Smooth muscle cell (in vitro differentiated cells): ENCODE measurements around the gene FXYD6. TPM values are rescaled to one million over a fixed set of nuclear protein-coding genes. Genes with fewer than 3 reads are reported as not detected.

Experiments used
- DNase-seq: peaks from one replicate; lab custom pipeline; 2025; ENCODE audit not compliant: unreplicated experiment; lab: John Stamatoyannopoulos, UW
- H2AFZ ChIP-seq: fragments of 200-600 bp; sonication (generic); 2 replicates; pipeline ENCODE4 v1.6.0; 2016; ENCODE audit warnings: antibody characterized with exemption, low read depth, mild to moderate bottlenecking
- H3F3A ChIP-seq: fragments of 200-600 bp; sonication (generic); 2 replicates; pipeline ENCODE4 v1.6.0; 2017; ENCODE audit warnings: antibody characterized with exemption, low read depth
- H3K27ac ChIP-seq: fragments of 200-600 bp; sonication (generic); 2 replicates; pipeline ENCODE4 v1.5.1; 2016; ENCODE audit warnings: low read depth, mild to moderate bottlenecking
- H3K27me3 ChIP-seq: fragments of 200-600 bp; sonication (generic); 2 replicates; pipeline ENCODE4 v1.6.1; 2016; ENCODE audit warnings: low read depth, mild to moderate bottlenecking
- H3K36me3 ChIP-seq: fragments of 200-600 bp; sonication (generic); 2 replicates; pipeline ENCODE4 v1.5.1; 2016; ENCODE audit warnings: low read depth
- H3K4me1 ChIP-seq: fragments of 200-600 bp; sonication (generic); 2 replicates; pipeline ENCODE4 v1.5.1; 2016; ENCODE audit warnings: low read depth
- H3K4me2 ChIP-seq: fragments of 200-600 bp; sonication (generic); 2 replicates; pipeline ENCODE4 v1.6.0; 2016; ENCODE audit warnings: mild to moderate bottlenecking
- H3K4me3 ChIP-seq: fragments of 200-600 bp; sonication (generic); 2 replicates; pipeline ENCODE4 v1.5.1; 2016; ENCODE audit warnings: mild to moderate bottlenecking
- H3K79me2 ChIP-seq: fragments of 200-600 bp; sonication (generic); 2 replicates; pipeline ENCODE4 v1.6.0; 2016; ENCODE audit warnings: low read depth, mild to moderate bottlenecking
- H3K9ac ChIP-seq: fragments of 200-600 bp; sonication (generic); 2 replicates; pipeline ENCODE4 v1.6.0; 2016; ENCODE audit warnings: low read depth
- H3K9me3 ChIP-seq: fragments of 200-600 bp; sonication (generic); replicated peaks from 2 replicates; pipeline ENCODE4 v1.5.1; 2016; ENCODE audit warnings: low read depth
- H4K20me1 ChIP-seq: fragments of 200-600 bp; sonication (generic); 2 replicates; pipeline ENCODE4 v1.6.0; 2016; ENCODE audit warnings: low read depth
- CTCF ChIP-seq: fragments of 200-600 bp; sonication (generic); IDR thresholded peaks from 2 replicates; pipeline ENCODE4 v1.5.1; 2017; ENCODE audit warnings: borderline replicate concordance, mild to moderate bottlenecking, antibody characterized with exemption; ENCODE audit not compliant: insufficient read depth, poor library complexity, severe bottlenecking
- WGBS: methylation state at CpG from one replicate; pipeline ENCODE4 v1.1.7; 2016; ENCODE audit warnings: low lambda C conversion rate; 5-methylcytosine and 5-hydroxymethylcytosine counted together
- polyA plus RNA-seq: library from polyadenylated mRNA; unstranded; fragments of >200 nt; fragmentation: Nextera tagmentation; extraction: Ambion mirVana; gene quantifications from 2 replicates; pipeline ENCODE4 v1.2.1, GENCODE V29; 2016
- total RNA-seq: library from RNA; depleted of rRNA; stranded (reverse); fragments of >200 nt; gene quantifications from 2 replicates; pipeline ENCODE4 v1.2.3, GENCODE V29; 2014

The FXYD6 gene
- total and polyA plus RNA-seq, 2 experiments from 2014 or later: 27.7 to 84.5 TPM

GRCh38 chr11:117913736-117914397 lies 37.4 kb upstream of the FXYD6 start:
- no peak overlapping the region for H3K27ac ChIP-seq
- no peaks in the 10 kb centered on the region for H3K9me3 ChIP-seq
- no peak overlapping the region for H3K9ac ChIP-seq
- H3F3A ChIP-seq: no peaks in the 10 kb centered on the region
- TF ChIP-seq CTCF: no peak
- no peak overlapping the region for H3K4me3 ChIP-seq
- H3K4me1 ChIP-seq: no peaks in the 10 kb centered on the region
- H3K4me2 ChIP-seq: no peak overlapping the region
- H3K27me3 ChIP-seq: no peaks in the 10 kb centered on the region
- no peak for DNase-seq
- no peak overlapping the region for H2AFZ ChIP-seq
- no peaks in the 10 kb centered on the region for H3K79me2 ChIP-seq
- no peaks in the 10 kb centered on the region for H4K20me1 ChIP-seq
- WGBS: 95% methylated on average over 9 of the region's 9 CpGs
- H3K36me3 ChIP-seq: no peaks in the 10 kb centered on the region

- H3K9me3 ChIP-seq: no peaks in the 10 kb centered on the region
- H3K27me3 ChIP-seq: no peaks in the 10 kb centered on the region
- H4K20me1 ChIP-seq: no peaks in the 10 kb centered on the region
- no peak for DNase-seq
- WGBS: 96% methylated on average over 7 of the region's 7 CpGs
- H3K27ac ChIP-seq: no peak overlapping the region
- H3K79me2 ChIP-seq: no peaks in the 10 kb centered on the region
- peaks cover 2% of the 10 kb centered on the region for H3K4me1 ChIP-seq
- no peaks in the 10 kb centered on the region for H3K36me3 ChIP-seq
- H3K4me3 ChIP-seq: no peak overlapping the region
- H3K4me2 ChIP-seq: no peak overlapping the region
- no peak for TF ChIP-seq CTCF
- no peaks in the 10 kb centered on the region for H3F3A ChIP-seq
- H2AFZ ChIP-seq: no peak overlapping the region
- no peak overlapping the region for H3K9ac ChIP-seq
Observed at GRCh38 chr11:117912497-117912896, 36.0 kb upstream of the FXYD6 start.

GRCh38 chr11:117911694-117912093 lies 35.2 kb upstream of the FXYD6 start:
- peaks cover 7% of the 10 kb centered on the region for H3K4me1 ChIP-seq
- no peaks in the 10 kb centered on the region for H3K79me2 ChIP-seq
- no peaks in the 10 kb centered on the region for H3F3A ChIP-seq
- no peak overlapping the region for H3K9ac ChIP-seq
- no peaks in the 10 kb centered on the region for H3K27me3 ChIP-seq
- H2AFZ ChIP-seq: no peak overlapping the region
- no peak for TF ChIP-seq CTCF
- H3K9me3 ChIP-seq: no peaks in the 10 kb centered on the region
- H3K4me3 ChIP-seq: no peak overlapping the region
- no peak for DNase-seq
- WGBS: 93% methylated on average over 3 of the region's 3 CpGs
- H3K36me3 ChIP-seq: no peaks in the 10 kb centered on the region
- H4K20me1 ChIP-seq: no peaks in the 10 kb centered on the region
- H3K27ac ChIP-seq: no peak overlapping the region
- no peak overlapping the region for H3K4me2 ChIP-seq

GRCh38 chr11:117910941-117911655 lies 34.6 kb upstream of the FXYD6 start:
- no peak for TF ChIP-seq CTCF
- no peaks in the 10 kb centered on the region for H4K20me1 ChIP-seq
- no peaks in the 10 kb centered on the region for H3K79me2 ChIP-seq
- no peak overlapping the region for H2AFZ ChIP-seq
- no peaks in the 10 kb centered on the region for H3K27me3 ChIP-seq
- H3F3A ChIP-seq: no peaks in the 10 kb centered on the region
- H3K4me1 ChIP-seq: peaks cover 7% of the 10 kb centered on the region
- H3K9ac ChIP-seq: no peak overlapping the region
- H3K9me3 ChIP-seq: no peaks in the 10 kb centered on the region
- no peak overlapping the region for H3K4me3 ChIP-seq
- WGBS: 86% methylated on average over 12 of the region's 12 CpGs
- H3K36me3 ChIP-seq: no peaks in the 10 kb centered on the region
- no peak for DNase-seq
- H3K4me2 ChIP-seq: no peak overlapping the region
- H3K27ac ChIP-seq: no peak overlapping the region
